H1 (cell line): ENCODE results near the gene TLCD3B. TPM values are rescaled to one million over a fixed set of nuclear protein-coding genes. Genes with fewer than 3 reads are reported as not detected.

Source experiments
- CTCF ChIA-PET: fragments of 300-600 bp; sonication (Branson Sonifier 250); formaldehyde crosslinking; loops from one replicate; lab custom pipeline; 2021; ENCODE audit not compliant: partially characterized antibody; lab: Charles Lee
- POLR2A ChIA-PET: fragments of 300-600 bp; sonication (Branson Sonifier 250); formaldehyde crosslinking; loops from one replicate; lab custom pipeline; 2021; ENCODE audit warnings: inconsistent platforms; ENCODE audit not compliant: partially characterized antibody; lab: Charles Lee
- DNase-seq, 2 experiments: peaks; one replicate each; pipeline versions ENCODE4 v3.0.0 to v3.0.0-alpha.2; 2010 to 2022; ENCODE audit warnings: low spot score in 2 of 2, low read depth in 1 of 2, mixed read lengths in 1 of 2
- FAIRE-seq: peaks from 2 replicates; lab custom pipeline; 2011; peaks lifted over from hg19 to GRCh38; lab: Jason Lieb, UNC
- H2AFZ ChIP-seq: 2 replicates; pipeline ENCODE4 v1.8.1; 2012; ENCODE audit warnings: low read length, inconsistent platforms
- H2AK5ac ChIP-seq: 2 replicates; pipeline ENCODE4 v1.6.1; 2013; ENCODE audit warnings: low read depth, low read length
- H2BK120ac ChIP-seq: replicated peaks from 2 replicates; pipeline ENCODE3; 2013; ENCODE audit warnings: low read depth, low read length, inconsistent platforms
- H2BK12ac ChIP-seq: 2 replicates; pipeline ENCODE4 v1.6.1; 2013; ENCODE audit warnings: low read depth, low read length
- H2BK15ac ChIP-seq: 2 replicates; pipeline ENCODE4 v1.6.1; 2013; ENCODE audit warnings: low read length
- H2BK20ac ChIP-seq: 2 replicates; pipeline ENCODE4 v1.6.1; 2013; ENCODE audit warnings: low read length
- H2BK5ac ChIP-seq: 2 replicates; pipeline ENCODE4 v1.6.1; 2013; ENCODE audit warnings: low read depth, low read length
- H3K14ac ChIP-seq: 2 replicates; pipeline ENCODE4 v1.6.1; 2013; ENCODE audit warnings: inconsistent platforms; ENCODE audit not compliant: insufficient read length
- H3K18ac ChIP-seq: 2 replicates; pipeline ENCODE4 v1.6.1; 2013; ENCODE audit warnings: low read length; ENCODE audit errors: extremely low read depth
- H3K23ac ChIP-seq: 2 replicates; pipeline ENCODE4 v1.6.1; 2013; ENCODE audit warnings: inconsistent platforms; ENCODE audit not compliant: insufficient read length
- H3K23me2 ChIP-seq: 2 replicates; pipeline ENCODE4 v1.6.1; 2013; ENCODE audit warnings: low read depth, low read length
- H3K27ac ChIP-seq: 2 replicates; pipeline ENCODE4 v1.6.1; 2011; ENCODE audit warnings: low read depth, low read length, inconsistent platforms
- H3K27me3 ChIP-seq, 4 experiments: replicated peaks in 1 of 4; 1 replicate in 1 of 4; 2 replicates in 3 of 4; pipeline versions ENCODE4 v1.6.1 to v1.8.1; 2011 to 2013; ENCODE audit warnings: low read length in 3 of 4, mild to moderate bottlenecking in 3 of 4, inconsistent platforms in 2 of 4, mixed read lengths in 2 of 4, moderate library complexity in 1 of 4; ENCODE audit not compliant: control insufficient read depth in 3 of 4, insufficient read depth in 3 of 4; ENCODE audit errors: extremely low read depth in 1 of 4
- H3K36me3 ChIP-seq, 4 experiments: 2 replicates each; pipeline versions ENCODE4 v1.6.1 to v1.8.1; 2011 to 2013; ENCODE audit warnings: mild to moderate bottlenecking in 4 of 4, low read length in 3 of 4, moderate library complexity in 2 of 4, control low read depth in 1 of 4, inconsistent platforms in 1 of 4; ENCODE audit not compliant: insufficient read depth in 4 of 4, control insufficient read depth in 2 of 4
- H3K4ac ChIP-seq: replicated peaks from 2 replicates; pipeline ENCODE3; 2013; ENCODE audit warnings: low read length, low read depth, mixed read lengths, inconsistent platforms; ENCODE audit not compliant: insufficient read length
- H3K4me1 ChIP-seq, 4 experiments: replicated peaks in 1 of 4; 1 replicate in 1 of 4; 2 replicates in 3 of 4; pipeline versions ENCODE4 v1.6.1 to v1.8.1; 2011 to 2013; ENCODE audit warnings: low read length in 3 of 4, inconsistent platforms in 2 of 4, mixed read lengths in 1 of 4; ENCODE audit not compliant: insufficient read depth in 4 of 4, control insufficient read depth in 3 of 4
- H3K4me2 ChIP-seq, 2 experiments: 2 replicates each; pipeline versions ENCODE4 v1.6.1 to v1.8.1; 2011 to 2013; ENCODE audit warnings: low read depth in 2 of 2, low read length in 2 of 2, control low read depth in 1 of 2, inconsistent platforms in 1 of 2, mild to moderate bottlenecking in 1 of 2; ENCODE audit not compliant: insufficient read depth in 1 of 2
- H3K4me3 ChIP-seq, 4 experiments: fragments of 200-600, 300-600 bp in 1 of 4; sonication (generic), shearing (Covaris generic), sonication (Bioruptor Twin) in 1 of 4; 2 replicates each; pipeline versions ENCODE4 v1.5.1 to v1.8.1; 2011 to 2016; ENCODE audit warnings: low read length in 4 of 4, low read depth in 3 of 4, control low read depth in 2 of 4, inconsistent platforms in 2 of 4, mild to moderate bottlenecking in 2 of 4, mixed read lengths in 1 of 4, moderate library complexity in 1 of 4; ENCODE audit not compliant: insufficient read depth in 2 of 4; ENCODE audit errors: extremely low read depth in 1 of 4
- H3K56ac ChIP-seq: replicated peaks from 2 replicates; pipeline ENCODE3; 2013; ENCODE audit warnings: low read depth, mild to moderate bottlenecking, mixed read lengths, low read length, inconsistent platforms; ENCODE audit not compliant: insufficient read length
- H3K79me1 ChIP-seq: 2 replicates; pipeline ENCODE4 v1.6.1; 2013; ENCODE audit warnings: low read depth, low read length, control low read depth
- H3K79me2 ChIP-seq, 2 experiments: 2 replicates each; pipeline versions ENCODE4 v1.6.1 to v1.8.1; 2012 to 2013; ENCODE audit warnings: low read length in 2 of 2, mild to moderate bottlenecking in 2 of 2, inconsistent platforms in 1 of 2; ENCODE audit not compliant: insufficient read depth in 2 of 2, control insufficient read depth in 1 of 2
- H3K9ac ChIP-seq, 4 experiments: replicated peaks in 1 of 4; 1 replicate in 1 of 4; 2 replicates in 3 of 4; pipeline versions ENCODE4 v1.6.1 to v1.8.1; 2011 to 2013; ENCODE audit warnings: low read depth in 3 of 4, low read length in 3 of 4, control low read depth in 2 of 4, mild to moderate bottlenecking in 2 of 4, moderate library complexity in 2 of 4, inconsistent platforms in 1 of 4; ENCODE audit errors: extremely low read depth in 1 of 4
- H3K9me3 ChIP-seq, 2 experiments: 2 replicates each; pipeline versions ENCODE4 v1.6.1 to v1.8.1; 2012 to 2013; ENCODE audit warnings: mild to moderate bottlenecking in 2 of 2, moderate library complexity in 2 of 2, control low read depth in 1 of 2, inconsistent platforms in 1 of 2, low read depth in 1 of 2, low read length in 1 of 2, mixed read lengths in 1 of 2; ENCODE audit not compliant: insufficient read depth in 2 of 2
- H4K20me1 ChIP-seq, 2 experiments: replicated peaks in 1 of 2; 2 replicates each; pipeline versions ENCODE3 to v1.8.1; 2011 to 2013; ENCODE audit warnings: inconsistent platforms in 2 of 2, low read length in 2 of 2, mild to moderate bottlenecking in 1 of 2; ENCODE audit not compliant: insufficient read depth in 2 of 2, control insufficient read depth in 1 of 2
- H4K5ac ChIP-seq: 2 replicates; pipeline ENCODE4 v1.6.1; 2013; ENCODE audit warnings: low read length, low read depth, mixed read lengths, inconsistent platforms; ENCODE audit not compliant: insufficient read length
- H4K8ac ChIP-seq: 2 replicates; pipeline ENCODE4 v1.8.0; 2013; ENCODE audit warnings: mild to moderate bottlenecking, moderate library complexity, low read length, inconsistent platforms; ENCODE audit not compliant: insufficient read depth; ENCODE audit errors: extremely low read depth
- H4K91ac ChIP-seq: replicated peaks from 2 replicates; pipeline ENCODE3; 2013; ENCODE audit warnings: low read length, mixed read lengths, inconsistent platforms; ENCODE audit not compliant: insufficient read length
- ASH2L ChIP-seq: fragments of 200-600, 300-600 bp; sonication (generic); IDR thresholded peaks from one replicate; pipeline ENCODE4 v1.7.1; 2017; ENCODE audit warnings: low read length
- CEBPB ChIP-seq: IDR thresholded peaks from 2 replicates; pipeline ENCODE4 v1.6.1; 2012; ENCODE audit warnings: low read depth, low read length
- EGR1 ChIP-seq: IDR thresholded peaks from 2 replicates; pipeline ENCODE4 v1.6.1; 2011; ENCODE audit warnings: low read depth, low read length, borderline replicate concordance
- FOSL1 ChIP-seq: IDR thresholded peaks from 2 replicates; pipeline ENCODE4 v1.6.1; 2011; ENCODE audit warnings: mild to moderate bottlenecking, low read depth, low read length, moderate library complexity; ENCODE audit not compliant: insufficient read depth
- JUND ChIP-seq: IDR thresholded peaks from 2 replicates; pipeline ENCODE4 v1.6.1; 2011; ENCODE audit warnings: mild to moderate bottlenecking, improper control_type of control experiment, low read length
- POLR2A ChIP-seq, 2 experiments: IDR thresholded peaks; 1 replicate in 1 of 2; 2 replicates in 1 of 2; pipeline ENCODE4 v1.6.1; 2011; ENCODE audit warnings: low read depth in 2 of 2, low read length in 2 of 2, mild to moderate bottlenecking in 2 of 2; ENCODE audit errors: control extremely low read depth in 1 of 2
- SP1 ChIP-seq: IDR thresholded peaks from 2 replicates; pipeline ENCODE4 v1.6.1; 2011; ENCODE audit warnings: low read depth, low read length
- TAF1 ChIP-seq: IDR thresholded peaks from 2 replicates; pipeline ENCODE4 v1.6.1; 2011; ENCODE audit warnings: mild to moderate bottlenecking, low read depth, low read length
- WGBS, 2 experiments: shearing (Covaris generic) in 1 of 2; methylation state at CpG; one replicate each; pipeline versions ENCODE4 v1.1.6 to v1.1.7; 2013 to 2015; ENCODE audit warnings: low lambda C conversion rate in 2 of 2, mixed read lengths in 2 of 2, inconsistent platforms in 1 of 2, low coverage in 1 of 2, missing lambda C conversion rate in 1 of 2; ENCODE audit not compliant: insufficient replicate concordance in 2 of 2, insufficient coverage in 1 of 2, insufficient read length in 1 of 2; ENCODE audit errors: extremely low coverage in 1 of 2, missing lambda C conversion rate in 1 of 2; 5-methylcytosine and 5-hydroxymethylcytosine counted together
- polyA plus RNA-seq, 7 experiments: library from polyadenylated mRNA; depleted of rRNA in 3 of 7; stranded (reverse) in 5 of 7; unstranded in 2 of 7; fragments of >200 nt in 5 of 7; fragments of 200-250 nt in 2 of 7; gene quantifications; 1 replicate in 5 of 7; 2 replicates in 1 of 7; 4 replicates in 1 of 7; pipeline versions ENCODE4 v1.2.1 to v1.2.3, GENCODE V29; 2011 to 2013; ENCODE audit warnings: missing spikeins in 2 of 7, mixed read lengths in 2 of 7
- total RNA-seq: library from RNA; stranded (reverse); fragmentation: NEBNext Ultra II Directional; extraction: Animal tissue kit (Norgen Biotek cat#: 25700); gene quantifications from 2 replicates; pipeline ENCODE4 v1.2.1, GENCODE V29; 2021

TLCD3B gene
- total and polyA plus RNA-seq, 2 of the 8 experiments (the other 6 are each of a cell fraction or from before 2014, with no cell fraction given) = 15.2 to 26.9 TPM

- POLR2A ChIA-PET = interaction anchor here (0.7 to 21.2 kb wide), 12 partner anchors 11 to 531 kb away, joined by 3 to 353 read pairs (median 4); partner anchors contain the start of genes PPP4C, TBX6, TLCD3B and YPEL3
- Histone ChIP-seq H2AK5ac (no peak overlapping the region), H4K8ac (peak overlapping the region; percentile 30), H3K27me3 (no peaks in the 10 kb centered on the region), H2BK120ac (no peak overlapping the region), H3K18ac (peak overlapping the region; percentile 32; the same call in 1 of the 2 replicates), H3K4me2 (peak overlapping the region; percentile 73 to 81), H3K9me3 (no peaks in the 10 kb centered on the region), H3K56ac (no peak overlapping the region), H3K36me3 (peaks cover 19 to 49% (median 45%) of the 10 kb centered on the region in 4 experiments), H3K23ac (no peak overlapping the region), H2BK12ac (0 out of 2 replicates have a peak overlapping the region, but pooled peaks have one; percentile 43), H2BK5ac (peak overlapping the region; percentile 96; the same call in 1 of the 2 replicates), H3K4me3 (peak overlapping the region; percentile 71 to 92 (median 88)), H2BK15ac (no peak overlapping the region), H3K23me2 (peaks cover 18% of the 10 kb centered on the region), H2AFZ (no peak overlapping the region), H3K27ac (0 out of 2 replicates have a peak overlapping the region, but pooled peaks have one; percentile 25), H3K79me2 (peaks cover 15 to 30% of the 10 kb centered on the region in 2 experiments), H3K4ac (no peak overlapping the region), H3K14ac (no peak overlapping the region), H3K9ac (peak overlapping the region in 3 of 4 experiments; percentile 81 to 85 (median 83); a peak in 5 of 7 replicates), H3K4me1 (peaks cover 6 to 23% (median 11%) of the 10 kb centered on the region in 4 experiments), H2BK20ac (no peak overlapping the region), H4K20me1 (peaks cover 16 to 35% of the 10 kb centered on the region in 2 experiments), H4K91ac (no peak overlapping the region), H4K5ac (no peak overlapping the region), H3K79me1 (peaks cover 9% of the 10 kb centered on the region; the same call in 1 of the 2 replicates)
- no peak for DNase-seq
- TF ChIP-seq EGR1 (no peak), CEBPB (no peak), TAF1 (no peak), ASH2L (no peak), FOSL1 (no peak), JUND (no peak), SP1 (no peak), POLR2A (IDR thresholded peaks at IDR 0.05; ENCODE audit: control extremely low read depth in 1 of 2, low read depth in 2 of 2, low read length in 2 of 2) (no peak)
- no peak for FAIRE-seq
- WGBS, 2 experiments = 86% methylated on average over 21 of the region's 21 CpGs; no CpG with 5 or more reads in 1 of the 2 experiments
- CTCF ChIA-PET = interaction anchor here (0.8 to 7.3 kb wide), 7 partner anchors 10 to 67 kb away, joined by 3 to 51 read pairs (median 6); partner anchors contain the start of genes GDPD3, PPP4C and TBX6
Observed at GRCh38 chr16:30066761-30067583, 35.9 kb upstream of the TLCD3B start.
